AG04450 (cell line): ENCODE measurements around the gene ARHGAP22. TPM values are rescaled to one million over a fixed set of nuclear protein-coding genes. Genes with fewer than 3 reads are reported as not detected.

Source experiments
- CTCF ChIA-PET: fragments of 300-600, 350-600 bp; formaldehyde crosslinking; extraction: SDS; loops from one replicate; lab custom pipeline; 2022; ENCODE audit warnings: antibody characterized with exemption, inconsistent platforms; lab: Charles Lee
- POLR2A ChIA-PET: fragments of 350-600 bp; formaldehyde crosslinking; extraction: SDS; loops from one replicate; lab custom pipeline; 2021; ENCODE audit warnings: antibody characterized with exemption, inconsistent platforms; lab: Yijun Ruan, JAX
- DNase-seq: peaks from one replicate; pipeline ENCODE4 v3.0.0-alpha.2; 2011; ENCODE audit warnings: low read depth, low spot score
- H3K27ac ChIP-seq: one replicate; pipeline ENCODE4 v1.5.1; 2012; ENCODE audit warnings: low read depth, low read length, control low read depth
- H3K27me3 ChIP-seq: one replicate; pipeline ENCODE4 v1.6.0; 2012; ENCODE audit warnings: low read length; ENCODE audit not compliant: control insufficient read depth, insufficient read depth
- H3K4me3 ChIP-seq: 2 replicates; pipeline ENCODE4 v1.5.1; 2011; ENCODE audit warnings: mild to moderate bottlenecking, low read depth, low read length, control low read depth
- H3K9me3 ChIP-seq: 2 replicates; pipeline ENCODE4 v1.5.1; 2012; ENCODE audit warnings: low read length; ENCODE audit not compliant: control insufficient read depth, insufficient read depth
- CTCF ChIP-seq: IDR thresholded peaks from 2 replicates; pipeline ENCODE4 v1.5.1; 2011; ENCODE audit warnings: low read depth, low read length, control low read depth, inconsistent platforms
- polyA plus RNA-seq: library from polyadenylated mRNA; depleted of rRNA; stranded (reverse); fragments of >200 nt; gene quantifications from 2 replicates; pipeline ENCODE4 v1.2.3, GENCODE V29; 2011

ARHGAP22 gene
- polyA plus RNA-seq, 1 experiment, result 8.2 TPM

- Histone ChIP-seq H3K9me3 (no peaks in the 10 kb centered on the region), H3K27me3 (no peaks in the 10 kb centered on the region), H3K4me3 (no peak overlapping the region), H3K27ac (no peak overlapping the region)
- CTCF ChIA-PET, result interaction anchor here (1.0 to 4.6 kb wide), 2 partner anchors 11 to 116 kb away, joined by 3 to 65 read pairs; no protein-coding TSS in a partner anchor
- POLR2A ChIA-PET, result no interaction called here
- no peak for TF ChIP-seq CTCF
- no peak for DNase-seq
These were observed 63.6 kb downstream of the ARHGAP22 start for GRCh38 chr10:48541144-48541795.

DNA sequence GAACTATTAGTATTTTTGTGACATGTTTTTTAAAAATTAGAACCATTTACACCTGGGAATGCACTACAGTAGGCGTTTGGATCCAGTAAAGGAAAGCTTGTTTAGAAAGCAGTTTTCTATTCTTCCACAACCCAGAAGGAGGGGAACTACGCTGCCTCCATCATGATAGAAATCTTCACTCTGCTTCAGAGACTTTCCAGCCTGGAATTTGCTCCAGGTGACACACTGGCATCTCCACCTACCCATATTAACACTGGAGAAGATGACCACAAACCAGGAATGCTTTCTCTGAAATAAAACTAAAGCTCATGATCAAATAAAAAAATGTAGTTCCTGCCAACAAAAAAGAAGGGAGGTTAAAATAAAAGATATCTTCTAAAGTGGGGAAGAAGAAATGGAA lies 66.3 kb downstream of the ARHGAP22 start:
- CTCF ChIA-PET, result interaction anchor here (1.3 to 4.6 kb wide), 4 partner anchors 12 to 175 kb away, joined by 3 to 65 read pairs (median 11); no protein-coding TSS in a partner anchor
- Histone ChIP-seq H3K4me3 (no peak overlapping the region), H3K27me3 (no peaks in the 10 kb centered on the region), H3K9me3 (no peaks in the 10 kb centered on the region), H3K27ac (no peak overlapping the region)
- TF ChIP-seq CTCF, result no peak
- no peak for DNase-seq
- POLR2A ChIA-PET, result no interaction called here

DNA sequence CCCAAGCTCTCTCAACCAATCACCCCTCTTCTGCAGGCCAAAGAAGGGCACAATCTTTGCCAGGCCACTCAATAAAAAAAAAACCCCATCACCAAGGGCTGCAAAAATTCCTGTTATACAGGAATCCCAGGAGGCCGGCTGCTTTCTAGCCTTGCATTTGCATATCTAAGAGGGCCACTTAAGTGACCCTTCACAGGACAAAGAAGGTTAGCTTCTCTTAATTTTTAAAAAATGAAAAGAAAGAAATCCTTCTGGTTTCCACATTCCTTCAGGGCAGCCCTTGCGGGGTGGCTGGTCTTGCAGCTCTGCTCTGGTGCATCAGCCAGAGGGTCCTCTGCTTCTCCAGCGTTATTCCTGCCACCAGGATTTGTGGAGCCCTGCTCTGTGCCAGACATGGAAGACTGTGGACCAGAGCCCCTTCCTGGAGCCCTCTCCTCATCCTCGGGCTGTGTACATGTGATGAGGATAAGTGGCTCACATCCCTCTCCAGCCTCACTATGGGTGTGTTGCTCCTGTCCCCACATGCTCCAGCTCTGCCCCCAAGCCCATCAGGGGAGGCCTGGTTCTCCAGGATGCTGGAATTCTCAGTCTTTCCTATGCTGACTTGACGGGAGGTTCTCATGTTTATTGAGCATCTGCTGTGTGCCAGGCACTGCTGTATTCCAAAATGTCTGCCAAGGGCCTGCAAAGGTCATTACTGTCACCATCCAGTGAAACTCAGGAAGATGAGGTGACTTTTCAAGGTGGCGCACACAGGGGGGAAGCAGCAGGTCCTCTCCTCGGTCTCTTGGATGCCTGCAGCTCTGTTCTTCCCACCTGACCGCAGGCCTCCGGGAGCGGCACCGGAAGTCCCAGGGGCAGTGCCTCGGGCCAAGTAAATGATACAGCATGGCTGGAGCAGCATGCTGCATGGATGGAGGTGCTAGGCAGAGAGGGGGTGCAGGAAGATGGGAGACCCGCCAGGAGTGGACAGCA lies 67.7 kb downstream of the ARHGAP22 start:
- no peak for DNase-seq
- H3K27ac ChIP-seq, result no peak overlapping the region
- no peak overlapping the region for H3K4me3 ChIP-seq
- TF ChIP-seq CTCF, result no peak
- no peaks in the 10 kb centered on the region for H3K27me3 ChIP-seq
- POLR2A ChIA-PET, result no interaction called here
- CTCF ChIA-PET, result interaction anchor here (1.2 to 4.6 kb wide), 6 partner anchors 12 to 121 kb away, joined by 5 to 65 read pairs (median 10); no protein-coding TSS in a partner anchor
- H3K9me3 ChIP-seq, result no peaks in the 10 kb centered on the region

GRCh38 chr10:48536156-48536500 lies 68.7 kb downstream of the ARHGAP22 start:
- Histone ChIP-seq H3K4me3 (no peak overlapping the region), H3K27ac (no peak overlapping the region), H3K9me3 (no peaks in the 10 kb centered on the region), H3K27me3 (no peaks in the 10 kb centered on the region)
- ChIA-PET CTCF (interaction anchor here (1.2 to 4.4 kb wide), 5 partner anchors 12 to 122 kb away, joined by 5 to 22 read pairs (median 8); no protein-coding TSS in a partner anchor), POLR2A (no interaction called here)
- no peak for DNase-seq
- TF ChIP-seq CTCF, result no peak
